HG02588 (cell line): ENCODE results near the gene PTPRN2.
"Not testable (repeated sequence)": the region's sequence is repeated elsewhere in the genome, so short reads cannot be mapped to it uniquely, and the experiment has no call there.

Experiments
- ATAC-seq: cut with Tn5 transposase; IDR thresholded peaks from one replicate; pipeline ENCODE4 v1.9.1; 2021; ENCODE audit warnings: mild to moderate bottlenecking, moderate library complexity; ENCODE audit not compliant: unreplicated experiment

PTPRN2 gene

GRCh38 chr7:158473221-158473620 lies 114.4 kb downstream of the PTPRN2 start:
- ATAC-seq: no peak

GRCh38 chr7:158472596-158472995 lies 115.0 kb downstream of the PTPRN2 start:
- ATAC-seq: no peak

GRCh38 chr7:158471716-158472115 lies 115.9 kb downstream of the PTPRN2 start:
- ATAC-seq: no peak

GRCh38 chr7:158470336-158470735 lies 117.3 kb downstream of the PTPRN2 start:
- ATAC-seq: no peak

GRCh38 chr7:158469396-158470051 lies 118.1 kb downstream of the PTPRN2 start:
- no peak for ATAC-seq

GRCh38 chr7:158468700-158469296 lies 118.8 kb downstream of the PTPRN2 start:
- no peak for ATAC-seq

- no peak for ATAC-seq
Measured at GRCh38 chr7:158468181-158468580, 119.4 kb downstream of the PTPRN2 start.

GRCh38 chr7:158467562-158467961 lies 120.1 kb downstream of the PTPRN2 start:
- no peak for ATAC-seq

- ATAC-seq: no peak
Measured at GRCh38 chr7:158463317-158463716, 124.3 kb downstream of the PTPRN2 start.

GRCh38 chr7:158461824-158462223 lies 125.8 kb downstream of the PTPRN2 start:
- no peak for ATAC-seq

- ATAC-seq: no peak
Measured at GRCh38 chr7:158460665-158461064, 127.0 kb downstream of the PTPRN2 start.

GRCh38 chr7:158458716-158459282 lies 128.8 kb downstream of the PTPRN2 start:
- ATAC-seq: no peak

- ATAC-seq: no peak
Measured at GRCh38 chr7:158458096-158458495, 129.5 kb downstream of the PTPRN2 start.

GRCh38 chr7:158457586-158457985 lies 130.0 kb downstream of the PTPRN2 start:
- ATAC-seq: not testable (repeated sequence)

- no peak for ATAC-seq
Measured at GRCh38 chr7:158454631-158455030, 133.0 kb downstream of the PTPRN2 start.

GRCh38 chr7:158453663-158454062 lies 134.0 kb downstream of the PTPRN2 start:
- no peak for ATAC-seq

GRCh38 chr7:158452331-158452730 lies 135.3 kb downstream of the PTPRN2 start:
- ATAC-seq: no peak

- ATAC-seq: no peak
Measured at GRCh38 chr7:158450476-158451124, 137.0 kb downstream of the PTPRN2 start.

GRCh38 chr7:158449942-158450341 lies 137.7 kb downstream of the PTPRN2 start:
- no peak for ATAC-seq

- ATAC-seq: no peak
Measured at GRCh38 chr7:158449266-158449665, 138.4 kb downstream of the PTPRN2 start.

GRCh38 chr7:158448430-158449100 lies 139.1 kb downstream of the PTPRN2 start:
- no peak for ATAC-seq
